Fibroblast of mammary gland (primary cell): Measurements from ENCODE around the gene CAMK2G.

Experiments
- DNase-seq: peaks from one replicate; pipeline ENCODE4 v3.0.0-alpha.2; 2010; ENCODE audit warnings: low read depth
- H3K4me3 ChIP-seq: 2 replicates; pipeline ENCODE4 v1.5.1; 2011; ENCODE audit warnings: low read depth, mild to moderate bottlenecking, low read length, moderate library complexity; ENCODE audit not compliant: control insufficient read depth
- TF ChIP-seq, protein P1 (sequence below): conservative IDR thresholded peaks from 2 replicates; pipeline ENCODE4 v1.5.1; 2011; ENCODE audit warnings: low read depth, low read length, inconsistent platforms; ENCODE audit not compliant: control insufficient read depth, insufficient read depth

Gene CAMK2G

DNA sequence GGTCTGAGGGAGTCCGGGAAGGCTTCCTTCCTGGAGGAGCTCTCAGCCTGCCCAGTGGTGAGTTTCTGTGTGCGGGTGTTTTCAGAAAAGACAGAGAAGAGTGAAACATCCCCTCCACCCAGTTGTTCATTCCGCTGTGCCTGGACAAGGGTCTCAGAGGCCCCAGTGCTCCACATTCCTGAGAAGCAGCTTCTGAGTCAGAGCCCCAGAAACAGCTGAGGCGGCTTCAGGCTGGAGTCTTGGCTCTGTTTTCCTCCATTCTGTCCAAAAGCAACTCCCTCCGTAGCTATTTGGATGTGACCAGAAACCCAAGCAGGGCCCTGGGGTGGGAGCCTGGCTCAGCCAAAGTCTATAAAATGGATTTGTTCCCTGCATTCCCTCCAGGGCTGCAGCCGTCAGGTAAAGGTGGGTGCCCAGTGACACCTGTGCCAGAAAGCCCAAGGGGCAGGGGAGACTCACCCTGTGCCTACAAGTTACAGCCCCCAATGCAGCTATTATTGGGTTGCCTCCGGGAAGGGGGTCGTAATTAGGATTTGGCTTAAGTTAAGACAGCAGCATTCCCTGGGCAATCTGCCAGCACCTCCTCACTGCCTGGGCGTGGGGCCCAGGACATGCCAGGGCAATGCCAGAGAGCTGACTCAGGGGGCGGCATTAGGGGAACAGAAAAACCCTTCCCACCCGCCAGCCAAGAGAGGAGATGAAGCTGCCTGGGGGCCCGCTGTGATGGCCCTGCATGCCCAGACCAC, 13.1 kb upstream of the CAMK2G start:
- DNase-seq, result peak; percentile 87
- TF ChIP-seq, protein P1, sequence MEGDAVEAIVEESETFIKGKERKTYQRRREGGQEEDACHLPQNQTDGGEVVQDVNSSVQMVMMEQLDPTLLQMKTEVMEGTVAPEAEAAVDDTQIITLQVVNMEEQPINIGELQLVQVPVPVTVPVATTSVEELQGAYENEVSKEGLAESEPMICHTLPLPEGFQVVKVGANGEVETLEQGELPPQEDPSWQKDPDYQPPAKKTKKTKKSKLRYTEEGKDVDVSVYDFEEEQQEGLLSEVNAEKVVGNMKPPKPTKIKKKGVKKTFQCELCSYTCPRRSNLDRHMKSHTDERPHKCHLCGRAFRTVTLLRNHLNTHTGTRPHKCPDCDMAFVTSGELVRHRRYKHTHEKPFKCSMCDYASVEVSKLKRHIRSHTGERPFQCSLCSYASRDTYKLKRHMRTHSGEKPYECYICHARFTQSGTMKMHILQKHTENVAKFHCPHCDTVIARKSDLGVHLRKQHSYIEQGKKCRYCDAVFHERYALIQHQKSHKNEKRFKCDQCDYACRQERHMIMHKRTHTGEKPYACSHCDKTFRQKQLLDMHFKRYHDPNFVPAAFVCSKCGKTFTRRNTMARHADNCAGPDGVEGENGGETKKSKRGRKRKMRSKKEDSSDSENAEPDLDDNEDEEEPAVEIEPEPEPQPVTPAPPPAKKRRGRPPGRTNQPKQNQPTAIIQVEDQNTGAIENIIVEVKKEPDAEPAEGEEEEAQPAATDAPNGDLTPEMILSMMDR, result no peak
- no peak overlapping the region for H3K4me3 ChIP-seq

DNA sequence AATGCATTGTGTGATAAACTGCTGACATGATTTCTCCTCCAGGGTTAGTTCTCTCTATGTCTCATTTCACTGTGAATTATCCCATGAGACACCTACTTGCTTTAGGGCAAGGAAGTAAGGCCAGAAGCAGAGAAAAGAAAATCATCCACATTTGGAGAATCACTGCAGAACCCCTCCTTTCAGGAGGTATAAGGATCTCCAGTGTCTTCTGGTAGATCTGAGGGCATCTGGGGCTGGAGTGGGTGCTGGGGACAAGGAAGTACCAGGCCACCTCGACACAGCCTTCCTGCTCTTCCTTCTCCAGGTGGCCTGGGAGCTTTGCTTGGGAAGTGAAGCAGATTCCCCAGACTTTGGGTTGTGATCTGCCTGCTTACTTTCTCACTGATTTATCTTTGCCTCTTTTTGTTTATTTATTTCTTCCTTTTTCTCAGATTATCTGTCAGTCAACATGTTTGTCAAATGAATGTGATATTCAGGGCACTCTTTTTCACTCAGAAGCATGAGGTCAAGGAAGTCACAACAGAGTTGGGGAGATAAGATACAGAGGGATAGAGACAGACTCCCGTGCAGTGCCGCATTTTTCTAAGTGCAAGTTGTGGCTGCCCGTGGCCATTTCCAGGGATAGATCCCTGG, 12.4 kb upstream of the CAMK2G start:
- DNase-seq, result no peak
- no peak overlapping the region for H3K4me3 ChIP-seq
- TF ChIP-seq, protein P1, result no peak

DNA sequence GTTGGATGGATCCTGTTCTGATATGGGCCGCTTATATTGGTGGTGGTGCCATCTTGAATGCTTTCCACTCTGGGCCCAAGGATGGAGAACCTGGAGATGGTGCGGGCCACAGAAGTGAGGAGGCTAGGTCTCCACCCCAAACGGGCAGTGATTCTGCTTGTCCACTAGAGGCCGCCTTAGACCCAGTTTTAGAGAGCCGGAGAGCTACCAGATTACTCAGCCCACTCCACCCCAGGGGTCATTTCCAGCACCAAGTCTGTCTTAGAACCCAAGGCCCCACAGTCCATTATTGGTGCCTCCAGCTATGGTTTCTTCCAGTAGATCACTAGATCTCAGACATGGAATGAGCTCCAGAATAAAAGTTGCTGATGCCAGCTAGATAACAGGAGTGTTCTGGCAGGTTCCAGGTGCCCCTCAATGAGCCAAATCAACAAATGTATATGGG, 11.8 kb upstream of the CAMK2G start:
- DNase-seq, result peak; percentile 83
- TF ChIP-seq, protein P1, result peak; percentile 87

DNA sequence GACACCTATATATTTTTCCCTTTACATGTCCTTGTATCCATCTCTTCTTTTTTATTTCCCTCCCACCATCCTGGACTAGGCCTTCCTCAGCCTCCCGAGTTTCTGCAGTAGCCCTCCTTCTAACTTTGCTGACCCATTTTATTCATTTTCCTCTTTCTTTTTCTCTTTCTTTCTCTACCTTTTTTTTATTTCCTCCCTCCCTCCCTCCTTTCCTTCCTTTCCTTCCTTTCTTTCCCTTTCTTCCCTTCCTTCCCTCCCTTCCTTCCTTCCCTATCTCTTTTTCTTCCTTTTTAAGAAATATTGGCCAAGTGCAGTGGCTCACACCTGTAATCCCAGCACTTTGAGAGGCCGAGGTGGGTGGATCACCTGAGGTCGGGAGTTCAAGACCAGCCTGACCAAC, 9.7 kb upstream of the CAMK2G start:
- no peak for DNase-seq
- H3K4me3 ChIP-seq, result no peak overlapping the region
- TF ChIP-seq, protein P1, result no peak

More for the DNA sequence above, 11.8 kb upstream of the CAMK2G start:
- H3K4me3 ChIP-seq, result no peak overlapping the region

DNA sequence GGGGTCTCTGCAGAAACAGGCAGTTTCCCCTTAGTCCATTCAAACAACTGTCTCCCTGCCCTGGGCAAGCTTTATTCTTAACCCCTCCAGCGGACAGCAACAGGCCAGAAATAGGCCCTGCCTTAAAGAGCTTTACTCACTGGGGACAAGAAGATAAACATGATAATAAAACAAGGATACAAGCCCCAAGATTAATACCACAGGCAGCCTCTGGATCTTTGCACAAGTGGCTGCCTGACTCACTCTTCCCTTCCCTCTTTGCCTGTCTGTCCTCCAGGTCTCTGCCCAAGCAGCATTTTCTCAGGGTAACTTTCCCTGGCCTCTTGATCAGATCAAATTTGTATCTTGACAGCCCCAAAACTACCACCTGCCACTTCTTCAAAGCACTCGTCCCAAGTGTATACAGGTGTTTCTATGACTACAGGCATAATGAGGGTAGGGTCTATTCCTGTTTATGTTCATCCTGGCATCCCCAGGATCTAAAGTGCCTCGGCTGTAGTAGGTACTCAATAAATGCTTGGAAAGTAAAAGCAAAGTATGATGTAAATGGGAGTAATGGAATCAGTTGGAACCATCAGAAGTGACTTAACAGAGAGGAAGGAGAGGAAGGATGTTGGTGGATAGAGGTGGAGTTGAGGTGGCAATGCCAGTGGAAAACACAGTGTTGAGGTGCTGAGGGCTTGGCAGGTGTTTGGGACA, 7.0 kb upstream of the CAMK2G start:
- H3K4me3 ChIP-seq, result no peak overlapping the region
- DNase-seq, result no peak
- TF ChIP-seq, protein P1, result no peak

DNA sequence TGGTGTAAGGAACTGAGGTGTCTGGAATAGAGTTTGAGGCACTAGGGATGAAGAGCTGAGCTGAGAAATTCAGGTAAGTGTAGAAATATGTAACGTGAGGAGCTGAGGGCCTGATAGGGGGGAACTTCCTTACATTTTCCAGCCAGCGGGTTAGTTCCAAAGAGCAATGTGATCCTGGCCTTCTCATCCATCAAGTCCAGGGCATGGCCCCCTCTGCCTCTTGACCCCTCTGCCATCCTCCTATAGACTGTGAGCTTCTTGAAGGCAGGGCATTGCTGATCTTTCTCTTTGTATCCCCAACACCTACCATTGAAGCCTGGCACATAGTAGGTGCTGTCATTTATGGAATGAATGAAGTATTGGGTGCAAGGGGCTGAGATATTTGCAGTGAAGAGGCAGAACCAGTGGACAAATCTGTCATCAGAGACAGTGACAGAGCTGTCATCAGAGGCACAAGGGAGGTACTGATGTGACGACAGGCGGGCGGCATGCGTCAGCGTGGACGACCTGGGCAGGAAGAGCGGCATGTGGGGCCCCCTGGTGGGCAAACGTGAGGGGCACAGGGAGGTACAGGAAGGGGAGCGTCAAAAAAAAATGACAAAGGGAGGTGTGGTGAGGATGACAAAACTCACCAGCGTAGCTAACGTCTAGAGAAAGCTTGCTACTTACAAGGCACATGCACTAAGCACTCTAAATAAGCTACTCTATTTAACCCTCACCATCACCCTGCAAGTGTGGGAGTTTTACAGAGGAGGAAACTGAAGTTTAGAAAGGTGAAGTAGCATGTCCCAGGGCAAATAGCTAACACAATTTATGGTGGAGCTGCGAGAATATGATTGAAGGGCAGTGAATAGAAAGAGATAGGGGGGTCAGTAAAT, 5.2 kb upstream of the CAMK2G start:
- no peak overlapping the region for H3K4me3 ChIP-seq
- TF ChIP-seq, protein P1, result peak; percentile 85
- peak; percentile 79 for DNase-seq
